Cerebellar nuclear complex (tissue), 1 donor: ENCODE measurements around the gene ATM.
"Not testable (repeated sequence)": the region's sequence is repeated elsewhere in the genome, so short reads cannot be mapped to it uniquely, and the experiment has no call there.

ENCODE experiments used
- DNase-seq, 2 experiments: peaks; one replicate each; lab custom pipeline; 2025; lab: John Stamatoyannopoulos, UW

Gene ATM

GRCh38 chr11:108220721-108221336, 2.0 kb upstream of the ATM start:
- DNase-seq, result no peak

GRCh38 chr11:108221371-108221770, 1.5 kb upstream of the ATM start:
- DNase-seq, result no peak

GRCh38 chr11:108221911-108222573, 825 bp upstream of the ATM start:
- DNase-seq, result no peak

DNA sequence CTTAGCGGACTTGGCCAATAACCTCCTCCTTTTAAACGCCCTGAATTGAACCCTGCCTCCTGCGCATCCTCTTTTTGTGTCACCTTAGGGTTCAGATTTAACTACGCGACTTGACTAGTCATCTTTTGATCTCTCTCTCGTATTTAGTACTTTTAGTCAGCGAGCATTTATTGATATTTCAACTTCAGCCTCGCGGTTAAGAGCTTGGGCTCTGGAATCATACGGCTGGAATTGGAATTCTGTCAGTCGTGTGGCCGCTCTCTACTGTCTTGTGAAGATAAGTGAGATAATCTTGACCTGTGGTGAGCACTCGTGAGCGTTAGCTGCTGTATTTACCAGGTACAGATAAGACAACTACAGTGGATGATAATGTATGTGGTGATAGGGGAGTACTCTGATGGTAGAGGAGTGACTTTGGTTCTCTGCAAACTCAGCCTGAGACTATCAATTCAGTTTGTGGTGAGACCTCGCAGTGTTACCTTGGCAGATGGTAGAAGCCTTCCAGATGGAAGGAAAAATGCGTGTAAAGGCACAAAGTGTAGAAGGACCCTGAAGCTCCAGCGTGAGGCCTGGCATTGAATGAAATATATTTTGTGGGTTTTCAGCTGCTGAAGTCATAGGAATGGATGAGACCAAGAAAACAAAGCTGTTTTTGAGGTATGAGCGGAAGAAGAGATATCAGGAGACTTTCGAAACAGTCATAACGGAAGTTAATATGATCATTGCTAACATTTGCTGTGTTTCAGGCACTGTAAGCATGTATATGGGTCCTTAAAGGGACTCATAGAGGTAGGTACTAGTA, 682 bp downstream of the ATM start:
- no peak for DNase-seq

DNA sequence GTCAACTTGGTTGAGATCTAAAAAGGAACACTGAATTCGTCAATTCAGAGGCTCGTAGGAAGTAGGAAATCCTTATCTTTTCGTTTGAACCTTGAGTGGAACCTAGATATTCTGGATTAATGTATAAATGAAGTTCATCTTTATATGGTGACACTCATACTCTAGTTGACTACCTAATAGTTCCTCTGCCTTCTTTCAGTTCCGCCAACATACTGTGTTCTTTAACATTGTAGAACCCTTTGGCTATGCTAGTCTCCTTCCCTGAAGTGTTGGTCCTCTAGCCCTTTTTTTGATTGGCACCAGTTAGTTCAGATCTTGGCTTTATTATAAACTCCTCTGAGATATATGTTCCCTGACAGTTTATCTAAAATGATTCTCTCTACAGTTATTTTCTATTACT, 1.5 kb downstream of the ATM start:
- DNase-seq, result no peak

- DNase-seq, result no peak
Observed at GRCh38 chr11:108224911-108225786, 2.3 kb downstream of the ATM start.

- no peak for DNase-seq
Observed at GRCh38 chr11:108226036-108226435, 3.2 kb downstream of the ATM start.

- DNase-seq, result no peak
Observed at GRCh38 chr11:108228251-108228650, 5.4 kb downstream of the ATM start.

DNA sequence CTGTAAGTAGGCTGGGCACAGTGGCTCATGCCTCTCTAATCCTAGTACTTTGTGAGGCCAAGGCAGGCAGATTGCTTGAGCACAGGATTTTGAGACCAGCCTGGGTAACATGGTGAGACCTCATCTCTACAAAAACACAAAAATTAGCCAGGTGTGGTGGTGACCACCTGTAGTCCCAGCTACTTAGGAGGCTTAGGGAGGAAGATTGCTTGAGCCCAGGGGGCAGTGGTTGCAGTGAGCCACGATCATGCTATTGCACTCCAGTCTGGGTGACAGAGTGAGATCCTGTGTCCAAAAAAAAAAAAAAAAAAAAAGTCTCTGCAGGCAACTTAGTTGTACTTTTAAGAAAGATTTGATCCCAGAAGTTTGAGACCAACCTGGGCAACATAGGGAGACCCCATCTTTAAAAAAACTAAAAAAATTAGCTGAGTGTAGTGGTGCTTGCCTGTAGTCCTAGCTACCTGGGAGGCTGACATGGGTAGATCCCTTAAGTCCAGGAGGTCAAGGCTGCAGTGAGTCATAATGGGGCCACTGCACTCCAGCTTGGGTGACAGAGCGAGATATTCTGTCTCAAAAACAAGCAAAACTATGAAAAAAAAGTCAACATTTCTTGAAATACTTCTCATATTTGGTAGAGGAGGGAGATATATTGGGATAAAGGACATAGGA, 10.5 kb downstream of the ATM start:
- DNase-seq, result no peak

DNA sequence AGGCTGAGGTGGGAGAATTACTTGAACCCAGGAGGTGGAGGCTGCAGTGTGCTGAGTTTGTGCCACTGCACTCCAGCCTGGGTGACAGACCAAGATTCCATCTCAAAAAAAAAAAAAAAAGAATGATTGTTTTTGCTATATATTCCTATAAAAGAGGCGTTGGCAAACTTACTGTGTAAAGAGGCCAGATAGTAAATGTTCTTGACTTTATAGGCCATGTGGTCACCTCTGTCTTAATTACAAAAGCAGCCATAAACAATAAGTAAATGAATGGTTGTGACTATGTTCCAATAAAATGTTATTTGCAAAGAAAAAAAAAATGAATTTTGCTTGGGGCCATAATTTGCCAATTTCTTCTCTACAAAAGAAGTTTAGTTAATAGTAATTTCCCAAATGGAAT, 12.3 kb downstream of the ATM start:
- no peak for DNase-seq

GRCh38 chr11:108235633-108236032, 12.8 kb downstream of the ATM start:
- no peak for DNase-seq

- no peak for DNase-seq
Observed at GRCh38 chr11:108237058-108237481, 14.2 kb downstream of the ATM start.

DNA sequence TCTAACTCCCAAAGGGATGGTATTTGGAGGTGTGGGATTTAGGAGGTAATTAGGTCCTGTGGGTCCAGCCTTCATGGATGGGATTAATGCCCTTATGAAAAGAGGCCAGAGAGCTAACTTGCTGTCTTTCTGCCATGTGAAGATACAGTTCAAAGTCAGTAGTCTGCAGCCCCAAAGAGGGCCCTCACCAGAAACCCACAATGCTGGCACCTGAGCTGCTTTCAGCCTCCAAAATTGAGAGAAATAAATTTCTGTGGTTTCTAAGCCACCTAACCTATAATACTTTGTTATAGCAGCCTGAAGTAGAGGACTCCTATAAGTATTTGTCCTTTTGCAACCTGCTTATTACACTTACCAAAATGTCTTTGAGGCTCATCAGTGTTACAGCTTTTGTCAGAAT, 16.2 kb downstream of the ATM start:
- DNase-seq, result no peak

DNA sequence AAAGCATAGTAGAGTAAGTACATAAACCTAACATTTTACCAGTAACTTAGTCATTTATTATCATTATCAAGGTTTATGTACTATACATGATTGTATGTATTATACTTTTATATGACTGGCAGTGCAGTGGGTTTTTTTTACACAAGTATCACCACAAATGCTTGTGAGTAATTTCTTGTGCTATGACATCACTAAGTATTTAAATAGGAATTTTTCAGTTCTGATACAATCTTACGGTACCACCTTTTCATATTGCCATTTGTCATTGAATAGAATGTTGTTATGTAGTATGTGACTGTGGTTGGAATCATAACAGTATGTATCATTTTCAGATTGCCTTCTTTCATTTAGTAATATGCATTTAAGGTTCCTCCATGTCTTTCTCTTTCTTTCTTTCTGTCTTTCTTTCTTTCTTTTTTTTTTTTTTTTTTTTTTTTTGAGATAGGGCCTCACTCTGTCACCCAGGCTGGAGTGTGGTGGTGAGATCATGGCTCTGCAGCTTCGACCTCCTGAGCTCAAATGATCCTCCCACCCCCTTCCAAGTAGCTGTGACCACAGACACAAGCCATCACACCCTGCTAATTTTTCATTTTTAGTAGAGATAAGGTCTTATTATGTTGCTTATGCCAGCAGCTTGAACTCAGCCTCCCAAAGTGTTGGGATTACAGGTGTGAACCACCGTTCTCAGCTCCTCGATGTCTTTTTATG, 18.6 kb downstream of the ATM start:
- DNase-seq, result no peak

DNA sequence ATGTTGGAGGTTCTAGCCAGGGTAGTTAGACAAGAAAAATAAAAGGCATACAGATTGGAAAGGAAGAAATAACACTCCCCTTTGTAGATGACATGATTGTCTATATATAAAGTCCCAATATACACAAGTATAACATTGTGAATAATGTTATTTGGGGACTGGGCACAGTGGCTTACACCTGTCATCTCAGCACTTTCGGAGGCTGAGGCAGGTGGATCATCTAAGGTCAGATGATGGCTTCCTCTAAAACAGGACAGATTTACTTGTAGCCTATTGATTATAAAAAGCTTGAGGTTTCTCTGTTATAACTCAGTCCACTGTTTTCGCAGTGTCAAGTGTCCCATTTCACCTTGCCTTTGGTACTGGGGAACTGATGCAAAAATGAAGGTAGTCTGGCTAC, 19.6 kb downstream of the ATM start:
- no peak for DNase-seq

GRCh38 chr11:108246308-108246707, 23.4 kb downstream of the ATM start:
- no peak for DNase-seq

- DNase-seq, result no peak
Observed at GRCh38 chr11:108246885-108247284, 24.0 kb downstream of the ATM start.

- DNase-seq, result no peak
Observed at GRCh38 chr11:108253176-108253575, 30.3 kb downstream of the ATM start.

GRCh38 chr11:108269583-108269982, 46.7 kb downstream of the ATM start:
- DNase-seq, result no peak

GRCh38 chr11:108276985-108277616, 54.2 kb downstream of the ATM start:
- not testable (repeated sequence) for DNase-seq
